Astrocyte (in vitro differentiated cells and primary cell): ENCODE data around the gene HERPUD1.

ENCODE experiments used
- EZH2 ChIP-seq: IDR thresholded peaks from 2 replicates; pipeline ENCODE4 v1.6.1; 2012; ENCODE audit warnings: mild to moderate bottlenecking, low read length, inconsistent platforms; ENCODE audit not compliant: insufficient read depth
- TF ChIP-seq, protein P1 (sequence below): IDR thresholded peaks from 2 replicates; pipeline ENCODE4 v1.5.1; 2011; ENCODE audit warnings: low read depth, mild to moderate bottlenecking, inconsistent platforms, low read length, moderate library complexity; ENCODE audit not compliant: insufficient read depth

- TF ChIP-seq, protein P1, sequence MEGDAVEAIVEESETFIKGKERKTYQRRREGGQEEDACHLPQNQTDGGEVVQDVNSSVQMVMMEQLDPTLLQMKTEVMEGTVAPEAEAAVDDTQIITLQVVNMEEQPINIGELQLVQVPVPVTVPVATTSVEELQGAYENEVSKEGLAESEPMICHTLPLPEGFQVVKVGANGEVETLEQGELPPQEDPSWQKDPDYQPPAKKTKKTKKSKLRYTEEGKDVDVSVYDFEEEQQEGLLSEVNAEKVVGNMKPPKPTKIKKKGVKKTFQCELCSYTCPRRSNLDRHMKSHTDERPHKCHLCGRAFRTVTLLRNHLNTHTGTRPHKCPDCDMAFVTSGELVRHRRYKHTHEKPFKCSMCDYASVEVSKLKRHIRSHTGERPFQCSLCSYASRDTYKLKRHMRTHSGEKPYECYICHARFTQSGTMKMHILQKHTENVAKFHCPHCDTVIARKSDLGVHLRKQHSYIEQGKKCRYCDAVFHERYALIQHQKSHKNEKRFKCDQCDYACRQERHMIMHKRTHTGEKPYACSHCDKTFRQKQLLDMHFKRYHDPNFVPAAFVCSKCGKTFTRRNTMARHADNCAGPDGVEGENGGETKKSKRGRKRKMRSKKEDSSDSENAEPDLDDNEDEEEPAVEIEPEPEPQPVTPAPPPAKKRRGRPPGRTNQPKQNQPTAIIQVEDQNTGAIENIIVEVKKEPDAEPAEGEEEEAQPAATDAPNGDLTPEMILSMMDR, result no peak
- TF ChIP-seq EZH2, result no peak
Measured at GRCh38 chr16:56936491-56936890, 4.5 kb downstream of the HERPUD1 start.
